A549 (cell line): ENCODE measurements around the gene NRXN3. TPM values are rescaled to one million over a fixed set of nuclear protein-coding genes. Genes with fewer than 3 reads are reported as not detected.
"Not testable (repeated sequence)": the region's sequence is repeated elsewhere in the genome, so short reads cannot be mapped to it uniquely, and the experiment has no call there.

Experiments used
- ATAC-seq, 2 experiments: fragments of 200-7000 bp in 1 of 2; fragments of >200 bp in 1 of 2; cut with Nextera tagmentation in 1 of 2; cut with Tn5 transposase in 1 of 2; 3 replicates each; pipeline versions ENCODE4 v1.8.0 to v1.9.1; 2018 to 2020; ENCODE audit warnings: mild to moderate bottlenecking in 1 of 2, moderate library complexity in 1 of 2
- CTCF ChIA-PET: fragments of 300-600 bp; sonication (Branson Sonifier 250); formaldehyde crosslinking; extraction: SDS; loops from one replicate; lab custom pipeline; 2021; ENCODE audit warnings: antibody characterized with exemption, inconsistent platforms; lab: Yijun Ruan, JAX
- POLR2A ChIA-PET: fragments of 350-600 bp; formaldehyde crosslinking; extraction: SDS; loops from one replicate; lab custom pipeline; 2021; ENCODE audit warnings: antibody characterized with exemption, inconsistent platforms; lab: Yijun Ruan, JAX
- DNase-seq, 2 experiments: peaks; one replicate each; pipeline versions ENCODE4 v3.0.0 to v3.0.0-alpha.2; 2011 to 2016; ENCODE audit warnings: low read depth in 1 of 2, low spot score in 1 of 2
- FAIRE-seq: peaks from 2 replicates; lab custom pipeline; 2011; peaks lifted over from hg19 to GRCh38; lab: Jason Lieb, UNC
- H3K27ac ChIP-seq, 2 experiments: fragments of >200 bp; sonication (Bioruptor Twin); formaldehyde crosslinking; 3 replicates each; pipeline ENCODE4 v1.5.1; 2016 to 2017
- H3K4me1 ChIP-seq: fragments of >200 bp; sonication (Bioruptor Twin); formaldehyde crosslinking; 3 replicates; pipeline ENCODE4 v1.6.1; 2016
- H3K4me2 ChIP-seq: fragments of >200 bp; sonication (Bioruptor Twin); formaldehyde crosslinking; 3 replicates; pipeline ENCODE4 v1.6.1; 2016
- H3K4me3 ChIP-seq: fragments of >200 bp; sonication (Bioruptor Twin); formaldehyde crosslinking; 3 replicates; pipeline ENCODE4 v1.5.1; 2016
- H3K9me3 ChIP-seq: fragments of >200 bp; sonication (Bioruptor Twin); formaldehyde crosslinking; 3 replicates; pipeline ENCODE4 v1.6.1; 2016
- BHLHE40 ChIP-seq: IDR thresholded peaks from 2 replicates; pipeline ENCODE4 v1.6.1; 2012; ENCODE audit warnings: low read depth, low read length, inconsistent platforms
- CBX2 ChIP-seq: fragments of 200-600 bp; sonication (generic); IDR thresholded peaks from 2 replicates; pipeline ENCODE4 v1.6.1; 2016; ENCODE audit warnings: low read depth, mild to moderate bottlenecking, borderline replicate concordance
- EP300 ChIP-seq, 2 experiments: fragments of >200 bp; sonication (Bioruptor Twin); formaldehyde crosslinking; IDR thresholded peaks; 2 replicates in 1 of 2; 3 replicates in 1 of 2; pipeline ENCODE4 v1.6.1; 2016 to 2017
- ESRRA ChIP-seq: fragments of 150-350 bp; IDR thresholded peaks from 2 replicates; pipeline ENCODE4 v1.6.1; 2014; ENCODE audit warnings: mild to moderate bottlenecking, low read length, borderline replicate concordance
- FOSL2 ChIP-seq, 2 experiments: fragments of 450-650 bp in 1 of 2; fragments of >200 bp in 1 of 2; sonication (Bioruptor Twin) in 1 of 2; formaldehyde crosslinking; IDR thresholded peaks; 2 replicates each; pipeline versions ENCODE4 v1.5.0 to v1.6.1; 2016 to 2020; ENCODE audit warnings: mild to moderate bottlenecking in 1 of 2, moderate library complexity in 1 of 2
- GATA3 ChIP-seq: IDR thresholded peaks from 2 replicates; pipeline ENCODE4 v1.6.1; 2012; ENCODE audit warnings: borderline replicate concordance
- HES2 ChIP-seq: fragments of >200 bp; sonication (Bioruptor Twin); formaldehyde crosslinking; IDR thresholded peaks from 2 replicates; pipeline ENCODE4 v1.6.1; 2016
- HOXA7 ChIP-seq: fragments of 250-450 bp; sonication (Bioruptor Pico); IDR thresholded peaks from 2 replicates; pipeline ENCODE4 v1.5.0; 2020; ENCODE audit warnings: mild to moderate bottlenecking, moderate library complexity
- JUNB ChIP-seq: fragments of >200 bp; sonication (Bioruptor Twin); formaldehyde crosslinking; IDR thresholded peaks from 2 replicates; pipeline ENCODE4 v1.6.1; 2016
- MYC ChIP-seq: IDR thresholded peaks from 2 replicates; pipeline ENCODE4 v1.6.1; 2012; ENCODE audit warnings: mild to moderate bottlenecking, inconsistent platforms, low read length, improper control_type of control experiment, borderline replicate concordance
- NFE2L2 ChIP-seq: fragments of 150-350 bp; conservative IDR thresholded peaks from 2 replicates; pipeline ENCODE4 v1.6.1; 2014; ENCODE audit warnings: low read length
- NPAS2 ChIP-seq: fragments of 250-450 bp; sonication (Bioruptor Pico); IDR thresholded peaks from 2 replicates; pipeline ENCODE4 v1.8.0; 2022; ENCODE audit warnings: mild to moderate bottlenecking, moderate library complexity, borderline replicate concordance
- POLR2A ChIP-seq: IDR thresholded peaks from 2 replicates; pipeline ENCODE4 v1.6.1; 2012; ENCODE audit warnings: mild to moderate bottlenecking, low read length
- RARB ChIP-seq: fragments of 250-450 bp; sonication (Bioruptor Pico); IDR thresholded peaks from 2 replicates; pipeline ENCODE4 v1.8.0; 2021; ENCODE audit warnings: mild to moderate bottlenecking, moderate library complexity
- RCOR1 ChIP-seq: fragments of 150-350 bp; IDR thresholded peaks from 2 replicates; pipeline ENCODE4 v1.6.1; 2014; ENCODE audit warnings: antibody characterized with exemption, low read length, low read depth
- RNF2 ChIP-seq: fragments of 200-600 bp; sonication (generic); IDR thresholded peaks from 2 replicates; pipeline ENCODE4 v1.6.1; 2016; ENCODE audit warnings: low read depth, mild to moderate bottlenecking, antibody characterized with exemption, moderate library complexity, borderline replicate concordance
- WGBS: methylation state at CpG from one replicate; pipeline ENCODE4 v1.1.6; 2017; ENCODE audit errors: missing lambda C conversion rate; 5-methylcytosine and 5-hydroxymethylcytosine counted together
- polyA plus RNA-seq, 4 experiments: library from polyadenylated mRNA; depleted of rRNA in 3 of 4; stranded (reverse); fragments of >200 nt; fragmentation: RNase III in 1 of 4; extraction: RNeasy Plus Mini Kit Qiagen cat#74134 plus additional on column Dnase treatment in 1 of 4; gene quantifications; 2 replicates in 3 of 4; 3 replicates in 1 of 4; pipeline ENCODE4 v1.2.3, GENCODE V29; 2011 to 2017
- TF ChIP-seq, protein P1 (sequence below): fragments of >200 bp; sonication (Bioruptor Twin); formaldehyde crosslinking; IDR thresholded peaks from 3 replicates; pipeline ENCODE4 v1.5.1; 2016
- TF ChIP-seq, protein P2 (sequence below): fragments of 150-350 bp; IDR thresholded peaks from 2 replicates; pipeline ENCODE4 v1.6.1; 2014; ENCODE audit warnings: low read depth, mild to moderate bottlenecking, low read length
- TF ChIP-seq, protein P3 (sequence below): fragments of 450-650 bp; IDR thresholded peaks from 2 replicates; pipeline ENCODE4 v1.6.1; 2014; ENCODE audit warnings: antibody characterized with exemption
- TF ChIP-seq, protein P4 (sequence below): IDR thresholded peaks from 2 replicates; pipeline ENCODE4 v1.6.1; 2012; ENCODE audit warnings: low read depth, borderline replicate concordance

The NRXN3 gene
- polyA plus RNA-seq, 2 of the 4 experiments (the other 2 are of a cell fraction), result 0.62 to 2.3 TPM

- no peak for FAIRE-seq
Observed at GRCh38 chr14:79011920-79012204, 841.7 kb downstream of the NRXN3 start.

GRCh38 chr14:79016828-79017505 lies 846.8 kb downstream of the NRXN3 start:
- Histone ChIP-seq H3K4me1 (peaks cover 10% of the 10 kb centered on the region), H3K9me3 (no peaks in the 10 kb centered on the region), H3K27ac (peak overlapping the region in 1 of 2 experiments; percentile 21; a peak in 1 of 6 replicates), H3K4me2 (peak overlapping the region; percentile 31; the same call in 2 of the 3 replicates), H3K4me3 (no peak overlapping the region)
- DNase-seq, result peak in 1 of 2 experiments; percentile 19
- ChIA-PET CTCF (no interaction called here), POLR2A (no interaction called here)
- TF ChIP-seq, protein P1, sequence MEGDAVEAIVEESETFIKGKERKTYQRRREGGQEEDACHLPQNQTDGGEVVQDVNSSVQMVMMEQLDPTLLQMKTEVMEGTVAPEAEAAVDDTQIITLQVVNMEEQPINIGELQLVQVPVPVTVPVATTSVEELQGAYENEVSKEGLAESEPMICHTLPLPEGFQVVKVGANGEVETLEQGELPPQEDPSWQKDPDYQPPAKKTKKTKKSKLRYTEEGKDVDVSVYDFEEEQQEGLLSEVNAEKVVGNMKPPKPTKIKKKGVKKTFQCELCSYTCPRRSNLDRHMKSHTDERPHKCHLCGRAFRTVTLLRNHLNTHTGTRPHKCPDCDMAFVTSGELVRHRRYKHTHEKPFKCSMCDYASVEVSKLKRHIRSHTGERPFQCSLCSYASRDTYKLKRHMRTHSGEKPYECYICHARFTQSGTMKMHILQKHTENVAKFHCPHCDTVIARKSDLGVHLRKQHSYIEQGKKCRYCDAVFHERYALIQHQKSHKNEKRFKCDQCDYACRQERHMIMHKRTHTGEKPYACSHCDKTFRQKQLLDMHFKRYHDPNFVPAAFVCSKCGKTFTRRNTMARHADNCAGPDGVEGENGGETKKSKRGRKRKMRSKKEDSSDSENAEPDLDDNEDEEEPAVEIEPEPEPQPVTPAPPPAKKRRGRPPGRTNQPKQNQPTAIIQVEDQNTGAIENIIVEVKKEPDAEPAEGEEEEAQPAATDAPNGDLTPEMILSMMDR, result no peak
- TF ChIP-seq GATA3, result peak; percentile 25; the same call in 1 of the 2 replicates
- no peak for TF ChIP-seq HES2
- peak; percentile 46 to 79; a peak in 4 of 6 replicates for ATAC-seq
- 8% methylated on average over 7 of the region's 7 CpGs for WGBS
- FAIRE-seq, result no peak

More at GRCh38 chr14:79011920-79012204, 841.7 kb downstream of the NRXN3 start:
- H3K4me3 ChIP-seq, result no peak overlapping the region
- peak in 1 of 2 experiments; percentile 38; a peak in 2 of 6 replicates for ATAC-seq
- no peak for TF ChIP-seq FOSL2 (IDR thresholded peaks at IDR 0.05)
- peak; percentile 36; the same call in 1 of the 2 replicates for TF ChIP-seq FOSL2 (CRISPR knock-in tag; IDR thresholded peaks at IDR 0.05)
- TF ChIP-seq GATA3, result peak; percentile 54; the same call in 1 of the 2 replicates
- TF ChIP-seq JUNB, result peak; percentile 23; the same call in 1 of the 2 replicates
- TF ChIP-seq HOXA7 (CRISPR knock-in tag), result no peak
- TF ChIP-seq, all 56 proteins: peak for 3
- POLR2A ChIA-PET, result no interaction called here
- Histone ChIP-seq H3K27ac (no peak overlapping the region), H3K9me3 (no peaks in the 10 kb centered on the region), H3K4me2 (peak overlapping the region; percentile 56), H3K4me1 (peaks cover 13% of the 10 kb centered on the region)
- CTCF ChIA-PET, result interaction anchor here (1.0 kb wide), 1 partner anchor 1978 kb away, joined by 3 read pairs; no protein-coding TSS in a partner anchor
- DNase-seq, result no peak

DNA sequence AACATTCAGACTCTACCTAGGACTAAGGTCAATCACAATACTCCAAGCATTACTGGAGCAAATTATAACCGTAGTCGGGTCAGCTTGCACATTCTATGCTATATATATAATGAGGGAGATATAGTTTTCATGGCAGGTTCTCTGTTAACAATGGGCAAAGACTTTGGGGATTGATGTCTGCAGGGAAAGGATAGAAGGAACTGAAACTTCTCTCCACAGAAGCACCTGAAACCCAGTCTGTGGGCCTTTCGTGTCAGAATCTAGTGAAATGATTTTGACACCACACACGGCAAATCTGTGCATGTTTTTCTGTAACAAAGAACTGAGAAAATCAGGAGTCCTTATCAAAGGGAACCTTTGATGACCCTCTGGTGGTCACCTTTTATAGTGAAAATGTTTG lies 847.4 kb downstream of the NRXN3 start:
- ATAC-seq (no peak), FAIRE-seq (no peak), DNase-seq (no peak)
- 84% methylated on average over 4 of the region's 4 CpGs for WGBS
- peaks cover 10% of the 10 kb centered on the region; the same call in 2 of the 3 replicates for H3K4me1 ChIP-seq
- no peaks in the 10 kb centered on the region for H3K9me3 ChIP-seq
- no peak overlapping the region for H3K4me3 ChIP-seq
- CTCF ChIA-PET, result no interaction called here
- no peak overlapping the region for H3K27ac ChIP-seq
- POLR2A ChIA-PET, result no interaction called here
- TF ChIP-seq ESRRA, result no peak
- no peak for TF ChIP-seq NPAS2 (CRISPR knock-in tag)
- no peak for TF ChIP-seq RNF2
- TF ChIP-seq MYC, result no peak
- TF ChIP-seq, protein P2, sequence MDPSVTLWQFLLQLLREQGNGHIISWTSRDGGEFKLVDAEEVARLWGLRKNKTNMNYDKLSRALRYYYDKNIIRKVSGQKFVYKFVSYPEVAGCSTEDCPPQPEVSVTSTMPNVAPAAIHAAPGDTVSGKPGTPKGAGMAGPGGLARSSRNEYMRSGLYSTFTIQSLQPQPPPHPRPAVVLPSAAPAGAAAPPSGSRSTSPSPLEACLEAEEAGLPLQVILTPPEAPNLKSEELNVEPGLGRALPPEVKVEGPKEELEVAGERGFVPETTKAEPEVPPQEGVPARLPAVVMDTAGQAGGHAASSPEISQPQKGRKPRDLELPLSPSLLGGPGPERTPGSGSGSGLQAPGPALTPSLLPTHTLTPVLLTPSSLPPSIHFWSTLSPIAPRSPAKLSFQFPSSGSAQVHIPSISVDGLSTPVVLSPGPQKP, result no peak
- TF ChIP-seq HOXA7 (CRISPR knock-in tag), result no peak
- no peak for TF ChIP-seq RARB (CRISPR knock-in tag)
- TF ChIP-seq BHLHE40, result no peak
- H3K4me2 ChIP-seq, result no peak overlapping the region

DNA sequence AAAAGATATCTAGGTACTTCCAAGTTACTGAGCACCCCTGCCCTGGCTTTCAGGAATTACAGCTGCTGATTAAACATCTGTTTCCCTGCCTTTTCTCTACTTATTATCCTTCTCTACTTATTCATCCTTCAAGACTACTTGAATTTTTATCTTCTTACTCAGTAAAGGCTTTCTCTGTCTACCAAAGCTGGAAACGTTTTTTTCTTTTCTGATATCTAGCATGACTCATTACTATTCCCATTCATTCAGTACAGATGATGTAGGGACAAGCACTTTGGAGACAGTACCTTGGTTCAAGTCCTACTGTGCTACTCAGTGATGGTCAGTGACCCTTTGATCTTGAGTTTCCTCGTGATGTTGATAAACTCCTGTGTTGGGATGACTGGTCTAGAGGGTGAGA lies 848.7 kb downstream of the NRXN3 start:
- CTCF ChIA-PET, result no interaction called here
- ATAC-seq, result no peak; a peak in 1 of 6 replicates

DNA sequence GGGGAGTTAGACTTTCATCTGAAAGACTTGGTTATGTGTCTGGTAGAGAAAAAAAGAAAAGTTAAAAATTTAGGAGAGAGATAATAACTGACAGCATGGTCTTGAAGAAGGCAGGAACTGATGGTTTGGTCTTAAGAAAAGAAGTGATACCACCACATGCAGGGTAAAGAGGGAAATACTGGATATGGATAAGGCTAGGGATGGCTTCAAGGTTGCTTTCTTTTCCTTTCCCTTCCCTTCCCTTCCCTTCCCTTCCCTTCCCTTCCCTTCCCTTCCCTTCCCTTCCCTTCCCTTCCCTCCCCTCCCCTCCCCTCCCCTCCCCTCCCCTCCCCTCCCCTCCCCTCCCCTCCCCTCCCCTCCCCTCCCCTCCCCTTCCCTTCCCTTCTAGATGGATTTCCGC lies 849.7 kb downstream of the NRXN3 start:
- FAIRE-seq, result not testable (repeated sequence)

More for the DNA sequence above, 848.7 kb downstream of the NRXN3 start:
- H3K9me3 ChIP-seq, result no peaks in the 10 kb centered on the region
- FAIRE-seq (no peak), DNase-seq (no peak)
- no peak overlapping the region for H3K4me2 ChIP-seq
- 7% methylated on average over 2 of the region's 2 CpGs for WGBS
- no peak overlapping the region for H3K4me3 ChIP-seq
- H3K4me1 ChIP-seq, result peaks cover 10% of the 10 kb centered on the region; the same call in 2 of the 3 replicates
- TF ChIP-seq EP300 (IDR thresholded peaks at IDR 0.05) (no peak), FOSL2 (IDR thresholded peaks at IDR 0.05) (no peak), FOSL2 (CRISPR knock-in tag; IDR thresholded peaks at IDR 0.05) (no peak), RCOR1 (no peak), POLR2A (no peak), NFE2L2 (no peak), GATA3 (no peak), CBX2 (no peak)
- TF ChIP-seq, protein P3, sequence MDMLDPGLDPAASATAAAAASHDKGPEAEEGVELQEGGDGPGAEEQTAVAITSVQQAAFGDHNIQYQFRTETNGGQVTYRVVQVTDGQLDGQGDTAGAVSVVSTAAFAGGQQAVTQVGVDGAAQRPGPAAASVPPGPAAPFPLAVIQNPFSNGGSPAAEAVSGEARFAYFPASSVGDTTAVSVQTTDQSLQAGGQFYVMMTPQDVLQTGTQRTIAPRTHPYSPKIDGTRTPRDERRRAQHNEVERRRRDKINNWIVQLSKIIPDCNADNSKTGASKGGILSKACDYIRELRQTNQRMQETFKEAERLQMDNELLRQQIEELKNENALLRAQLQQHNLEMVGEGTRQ, result no peak
- TF ChIP-seq, protein P4, sequence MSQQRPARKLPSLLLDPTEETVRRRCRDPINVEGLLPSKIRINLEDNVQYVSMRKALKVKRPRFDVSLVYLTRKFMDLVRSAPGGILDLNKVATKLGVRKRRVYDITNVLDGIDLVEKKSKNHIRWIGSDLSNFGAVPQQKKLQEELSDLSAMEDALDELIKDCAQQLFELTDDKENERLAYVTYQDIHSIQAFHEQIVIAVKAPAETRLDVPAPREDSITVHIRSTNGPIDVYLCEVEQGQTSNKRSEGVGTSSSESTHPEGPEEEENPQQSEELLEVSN, result no peak
- H3K27ac ChIP-seq, result no peak overlapping the region
- POLR2A ChIA-PET, result no interaction called here

More for the DNA sequence above, 849.7 kb downstream of the NRXN3 start:
- H3K4me2 ChIP-seq, H3K4me3 ChIP-seq, H3K27ac ChIP-seq, DNase-seq, ATAC-seq, POLR2A ChIA-PET, H3K4me1 ChIP-seq, H3K9me3 ChIP-seq, CTCF ChIA-PET: not testable (repeated sequence)
- WGBS, result 29% methylated on average over 1 of the region's 1 CpG
